Central memory CD8-positive, alpha-beta T cell (primary cell): ENCODE results near the gene DOC2B.
"Not testable (repeated sequence)": the region's sequence is repeated elsewhere in the genome, so short reads cannot be mapped to it uniquely, and the experiment has no call there.

ENCODE experiments used
- ATAC-seq: fragments of 150-1000 bp; cut with Tn5 transposase; replicated peaks from 2 replicates; pipeline ENCODE4 v1.10.0; 2022; ENCODE audit warnings: mild to moderate bottlenecking, moderate FRiP score, moderate number of reproducible peaks; ENCODE audit not compliant: poor library complexity, severe bottlenecking; ENCODE audit errors: extremely low read depth
- DNase-seq, 2 donors: peaks; one replicate each; pipeline ENCODE4 v3.0.0; 2021; ENCODE audit warnings: low spot score in 2 of 2
- H3K27ac Mint-ChIP-seq: one replicate; pipeline ENCODE4 v1.8.0; 2022; ENCODE audit warnings: low read depth, mild to moderate bottlenecking, moderate library complexity, mixed read lengths
- H3K27me3 Mint-ChIP-seq: one replicate; pipeline ENCODE4 v1.8.0; 2022; ENCODE audit warnings: mixed read lengths
- H3K36me3 Mint-ChIP-seq: one replicate; pipeline ENCODE4 v1.8.0; 2022; ENCODE audit warnings: mild to moderate bottlenecking, moderate library complexity, mixed read lengths; ENCODE audit not compliant: insufficient read depth
- H3K4me1 Mint-ChIP-seq: one replicate; pipeline ENCODE4 v1.8.0; 2022; ENCODE audit warnings: mixed read lengths
- H3K4me3 Mint-ChIP-seq: one replicate; pipeline ENCODE4 v1.8.0; 2022; ENCODE audit warnings: mild to moderate bottlenecking, moderate library complexity, mixed read lengths
- H3K9me3 Mint-ChIP-seq: one replicate; pipeline ENCODE4 v1.8.0; 2022; ENCODE audit warnings: mixed read lengths

The DOC2B gene

DNA sequence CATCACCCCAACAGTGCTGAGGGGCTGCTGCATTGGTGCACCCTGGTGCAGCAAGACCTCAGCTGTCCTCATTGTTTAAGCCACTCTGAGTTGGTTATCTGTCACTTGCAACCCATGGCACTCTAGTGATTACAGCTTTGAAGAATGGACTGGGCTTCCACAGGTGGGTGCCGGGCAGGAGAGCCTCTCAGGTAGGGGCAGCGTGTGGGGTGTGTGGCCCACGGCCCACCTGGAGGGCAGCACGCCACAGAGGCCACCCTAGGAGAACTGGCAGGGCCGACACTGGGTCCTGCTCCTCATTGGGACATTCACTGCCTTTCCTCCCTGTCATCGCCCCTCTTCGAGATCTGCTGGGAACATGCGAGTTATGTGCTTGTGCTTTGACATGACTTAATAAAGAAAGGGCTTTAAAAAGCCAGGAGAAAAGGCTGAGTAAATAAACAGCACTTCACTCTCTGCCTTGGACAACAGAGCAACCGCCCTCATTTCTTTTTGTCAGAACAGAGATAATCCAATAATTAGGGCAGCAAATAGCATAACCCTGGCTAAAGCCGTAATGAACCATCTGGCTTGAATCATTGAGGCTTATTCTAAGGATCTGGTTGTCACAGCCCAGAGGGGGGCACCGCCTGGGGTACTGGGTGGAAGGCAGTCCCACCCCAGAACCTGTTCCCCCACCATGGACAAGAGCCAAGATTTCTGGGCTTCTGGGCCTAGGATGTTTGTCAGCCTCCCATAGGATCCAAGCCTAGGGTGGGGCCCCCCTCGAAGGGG is 3.0 kb downstream of the DOC2B start:
- Mint-ChIP-seq H3K27ac (no peak overlapping the region), H3K4me1 (no peaks in the 10 kb centered on the region), H3K27me3 (peaks cover 44% of the 10 kb centered on the region)

DNA sequence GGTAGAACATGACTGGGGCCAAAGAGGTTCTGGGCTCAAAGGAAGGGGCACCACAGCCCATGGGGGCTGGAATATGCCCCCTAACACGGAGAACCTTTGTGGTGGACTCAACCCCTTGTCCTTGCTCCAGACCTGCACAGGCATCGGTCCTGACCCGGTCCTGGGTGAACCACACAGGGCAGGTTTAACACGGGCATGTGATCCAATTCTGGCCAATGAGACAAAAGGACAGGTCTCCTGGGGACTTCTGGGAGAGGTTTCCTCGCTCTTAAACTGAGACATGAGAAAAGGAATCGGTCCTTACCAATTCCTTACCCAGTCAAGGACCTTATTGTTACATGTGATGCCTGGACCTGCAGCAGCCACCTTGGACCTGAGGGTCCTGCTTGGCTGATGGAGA is 3.7 kb downstream of the DOC2B start:
- H3K36me3 Mint-ChIP-seq = no peaks in the 10 kb centered on the region
- no peaks in the 10 kb centered on the region for H3K4me1 Mint-ChIP-seq
- DNase-seq = no peak
- no peak overlapping the region for H3K27ac Mint-ChIP-seq
- H3K4me3 Mint-ChIP-seq = no peak overlapping the region
- no peaks in the 10 kb centered on the region for H3K9me3 Mint-ChIP-seq
- peaks cover 37% of the 10 kb centered on the region for H3K27me3 Mint-ChIP-seq
- ATAC-seq = no peak

More for the DNA sequence above, 3.0 kb downstream of the DOC2B start:
- no peak overlapping the region for H3K4me3 Mint-ChIP-seq
- no peak for DNase-seq
- no peaks in the 10 kb centered on the region for H3K36me3 Mint-ChIP-seq
- no peaks in the 10 kb centered on the region for H3K9me3 Mint-ChIP-seq
- no peak for ATAC-seq

DNA sequence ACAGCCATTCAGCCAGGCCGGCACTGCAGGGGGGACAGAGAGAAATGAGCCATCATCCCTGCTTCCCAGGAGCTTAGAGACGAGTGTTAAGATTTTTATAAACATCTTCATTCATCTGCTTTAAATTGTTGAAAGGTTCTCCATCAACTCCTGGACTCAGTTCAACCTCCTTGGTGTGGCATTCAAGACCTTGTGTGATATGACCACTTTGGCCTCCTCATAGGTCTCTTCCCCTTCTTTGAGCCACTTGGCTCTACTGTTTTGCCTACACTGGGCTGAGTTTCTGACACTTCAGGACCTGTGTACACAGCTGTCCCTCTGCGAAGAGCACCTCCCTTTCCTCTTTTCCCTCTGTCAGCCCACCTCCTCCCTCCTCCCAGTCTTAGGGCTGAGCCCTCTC is 4.3 kb downstream of the DOC2B start:
- no peak overlapping the region for H3K27ac Mint-ChIP-seq
- no peak for ATAC-seq
- DNase-seq = no peak
- H3K4me3 Mint-ChIP-seq = no peak overlapping the region
- H3K9me3 Mint-ChIP-seq = no peaks in the 10 kb centered on the region
- H3K27me3 Mint-ChIP-seq = peaks cover 31% of the 10 kb centered on the region
- no peaks in the 10 kb centered on the region for H3K4me1 Mint-ChIP-seq
- no peaks in the 10 kb centered on the region for H3K36me3 Mint-ChIP-seq

DNA sequence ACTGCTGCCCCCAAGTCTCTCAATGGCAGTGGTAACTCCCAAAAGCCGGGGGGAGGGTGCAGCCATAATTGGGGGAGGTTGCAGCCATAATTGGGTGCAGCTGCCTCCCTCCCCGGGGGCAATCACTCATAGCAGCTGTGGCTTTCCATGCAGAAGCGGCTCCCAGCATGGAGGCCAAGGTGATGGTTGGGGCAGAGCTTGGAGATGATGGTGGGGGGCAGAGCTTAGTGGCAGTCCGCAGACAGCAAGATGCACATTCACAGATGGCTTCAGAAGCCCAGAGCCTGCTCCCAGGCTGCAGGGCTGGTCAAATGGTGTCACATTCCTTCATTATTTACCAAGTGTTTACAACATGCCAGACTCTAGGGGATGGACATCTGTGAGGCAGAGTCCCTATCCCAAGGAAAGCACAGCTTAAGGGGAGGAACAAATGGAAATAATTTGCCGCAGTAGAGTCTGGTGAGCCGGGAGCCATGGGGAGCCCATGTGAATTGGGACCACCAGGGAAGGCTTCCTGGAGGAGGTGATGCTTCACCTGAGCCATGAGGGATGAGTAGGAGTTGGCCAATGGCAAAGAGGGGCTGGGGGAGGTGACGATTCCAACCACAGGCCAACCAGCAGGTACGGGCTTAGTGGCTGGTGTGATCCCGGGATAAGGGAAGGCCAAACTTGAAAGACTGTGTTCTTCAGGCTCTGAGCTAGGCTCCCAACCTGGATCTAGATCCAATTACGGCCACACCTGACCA is 8.1 kb downstream of the DOC2B start:
- Mint-ChIP-seq H3K4me1 (no peaks in the 10 kb centered on the region), H3K27ac (no peak overlapping the region), H3K27me3 (peaks cover 14% of the 10 kb centered on the region), H3K4me3 (no peak overlapping the region), H3K9me3 (no peaks in the 10 kb centered on the region), H3K36me3 (no peaks in the 10 kb centered on the region)
- DNase-seq = no peak
- ATAC-seq = no peak

DNA sequence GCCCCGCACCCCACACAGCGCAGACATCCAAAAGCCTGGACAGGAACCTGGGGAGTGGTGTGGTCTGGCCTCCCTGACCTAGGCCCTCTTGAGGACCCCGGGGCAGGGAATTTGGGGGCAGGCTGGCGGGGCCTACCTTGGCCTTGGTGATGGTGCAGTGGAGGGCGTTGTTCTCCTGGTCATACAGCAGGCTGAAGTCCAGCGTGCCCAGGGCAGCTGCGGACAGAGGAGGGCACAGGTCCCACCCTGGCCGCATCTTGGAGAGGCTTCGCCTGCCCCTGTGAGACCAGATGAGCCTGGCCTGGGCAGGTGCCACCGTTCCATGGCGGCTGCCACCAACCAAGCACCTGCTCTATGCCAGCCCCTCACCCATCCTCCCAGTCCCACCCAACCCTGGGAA is 9.0 kb downstream of the DOC2B start:
- H3K27me3 Mint-ChIP-seq = peaks cover 4% of the 10 kb centered on the region
- DNase-seq = no peak
- H3K27ac Mint-ChIP-seq = no peak overlapping the region
- H3K4me3 Mint-ChIP-seq = no peak overlapping the region
- no peak for ATAC-seq
- no peaks in the 10 kb centered on the region for H3K36me3 Mint-ChIP-seq
- no peaks in the 10 kb centered on the region for H3K4me1 Mint-ChIP-seq
- no peaks in the 10 kb centered on the region for H3K9me3 Mint-ChIP-seq

DNA sequence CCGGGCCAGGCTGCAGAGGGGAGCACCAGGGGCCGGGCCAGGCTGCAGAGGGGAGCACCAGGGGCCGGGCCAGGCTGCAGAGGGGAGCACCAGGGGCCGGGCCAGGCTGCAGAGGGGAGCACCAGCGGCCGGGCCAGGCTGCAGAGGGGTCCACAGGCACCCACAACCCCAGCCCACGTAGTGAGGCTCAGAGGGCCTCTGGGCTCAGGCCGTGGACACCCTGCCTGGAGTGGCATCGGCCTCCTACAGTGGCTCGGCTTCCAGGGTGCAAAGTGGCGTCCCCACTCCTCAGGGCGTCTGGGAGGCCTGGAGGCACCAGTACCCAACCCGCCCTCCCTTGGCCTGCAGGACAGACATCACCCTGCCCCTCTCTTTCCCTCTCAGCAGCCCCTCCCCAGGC is 9.6 kb downstream of the DOC2B start:
- no peak for DNase-seq
- no peaks in the 10 kb centered on the region for H3K4me1 Mint-ChIP-seq
- no peak for ATAC-seq
- H3K9me3 Mint-ChIP-seq = no peaks in the 10 kb centered on the region
- H3K4me3 Mint-ChIP-seq = no peak overlapping the region
- H3K27ac Mint-ChIP-seq = no peak overlapping the region
- H3K36me3 Mint-ChIP-seq = no peaks in the 10 kb centered on the region
- H3K27me3 Mint-ChIP-seq = no peaks in the 10 kb centered on the region

DNA sequence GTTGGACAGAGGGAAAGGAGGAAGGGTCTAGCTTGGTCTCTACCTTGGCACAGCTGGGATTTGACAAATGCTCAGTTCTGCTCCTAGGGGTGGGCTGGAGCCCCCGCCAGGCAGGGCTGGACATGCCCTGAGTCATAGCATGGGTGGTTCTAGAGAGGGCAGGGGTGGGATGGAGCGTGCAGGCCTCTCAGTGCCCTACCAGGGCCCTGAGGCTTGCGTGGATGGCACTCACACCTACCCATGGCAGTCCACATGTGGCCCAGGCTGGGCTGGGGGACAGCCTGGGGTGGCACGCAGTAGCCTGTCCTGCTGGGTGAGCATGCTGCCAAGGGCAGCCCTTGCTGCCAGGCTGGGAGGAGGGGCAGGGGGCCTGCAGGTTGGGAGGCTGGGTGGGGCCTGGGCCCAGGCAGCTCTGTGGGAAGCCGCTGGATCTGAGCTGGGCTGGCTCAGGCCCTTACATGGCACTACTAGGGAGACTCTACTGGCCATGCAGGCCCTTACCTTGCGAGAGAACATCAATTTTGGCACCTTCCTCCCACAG is 11.2 kb downstream of the DOC2B start:
- Mint-ChIP-seq H3K4me3 (no peak overlapping the region), H3K4me1 (no peaks in the 10 kb centered on the region), H3K27me3 (no peaks in the 10 kb centered on the region), H3K27ac (no peak overlapping the region), H3K36me3 (no peaks in the 10 kb centered on the region), H3K9me3 (no peaks in the 10 kb centered on the region)
- ATAC-seq (no peak), DNase-seq (no peak)

DNA sequence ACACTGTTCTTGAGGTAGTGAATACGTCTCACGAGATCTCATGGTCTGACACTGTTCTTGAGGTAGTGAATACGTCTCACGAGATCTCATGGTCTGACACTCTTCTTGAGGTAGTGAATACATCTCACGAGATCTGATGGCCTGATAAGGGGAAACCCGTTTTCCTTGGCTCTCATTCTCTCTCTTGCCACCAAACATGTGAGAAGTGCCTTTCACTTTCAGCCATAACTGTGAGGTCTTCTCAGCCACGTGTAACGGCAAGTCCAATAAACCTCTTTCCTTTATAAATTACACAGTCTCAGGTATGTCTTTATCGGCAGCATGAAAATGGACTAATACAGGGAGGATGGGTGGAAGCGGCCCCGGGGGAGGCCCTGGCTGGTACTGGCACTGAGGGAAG is 12.8 kb downstream of the DOC2B start:
- H3K27me3 Mint-ChIP-seq, H3K27ac Mint-ChIP-seq, H3K36me3 Mint-ChIP-seq, DNase-seq, ATAC-seq, H3K4me1 Mint-ChIP-seq, H3K4me3 Mint-ChIP-seq, H3K9me3 Mint-ChIP-seq: not testable (repeated sequence)

DNA sequence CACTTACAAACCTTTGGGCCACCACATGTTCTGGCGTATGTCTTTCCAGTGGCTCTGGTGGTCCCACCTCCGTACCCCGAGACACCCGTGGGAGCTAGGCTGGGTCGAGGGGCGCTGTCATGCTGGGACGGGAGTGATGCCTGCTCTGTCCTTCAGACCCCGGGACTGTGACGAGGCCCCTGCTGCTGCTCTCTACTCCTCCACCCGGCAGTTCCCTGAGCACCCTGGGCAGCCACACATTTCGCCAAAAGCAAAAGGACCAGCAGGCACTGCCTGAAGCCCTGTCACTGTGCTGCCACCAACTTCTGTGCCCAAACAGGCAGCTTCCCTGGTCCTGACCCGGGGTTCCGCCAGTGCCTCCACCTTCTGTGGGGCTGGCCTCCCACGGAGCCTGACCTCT is 15.5 kb downstream of the DOC2B start:
- DNase-seq (no peak), ATAC-seq (no peak)
- Mint-ChIP-seq H3K36me3 (peaks cover 3% of the 10 kb centered on the region), H3K9me3 (no peaks in the 10 kb centered on the region), H3K4me1 (no peaks in the 10 kb centered on the region), H3K27ac (no peak overlapping the region), H3K27me3 (peaks cover 32% of the 10 kb centered on the region), H3K4me3 (no peak overlapping the region)

DNA sequence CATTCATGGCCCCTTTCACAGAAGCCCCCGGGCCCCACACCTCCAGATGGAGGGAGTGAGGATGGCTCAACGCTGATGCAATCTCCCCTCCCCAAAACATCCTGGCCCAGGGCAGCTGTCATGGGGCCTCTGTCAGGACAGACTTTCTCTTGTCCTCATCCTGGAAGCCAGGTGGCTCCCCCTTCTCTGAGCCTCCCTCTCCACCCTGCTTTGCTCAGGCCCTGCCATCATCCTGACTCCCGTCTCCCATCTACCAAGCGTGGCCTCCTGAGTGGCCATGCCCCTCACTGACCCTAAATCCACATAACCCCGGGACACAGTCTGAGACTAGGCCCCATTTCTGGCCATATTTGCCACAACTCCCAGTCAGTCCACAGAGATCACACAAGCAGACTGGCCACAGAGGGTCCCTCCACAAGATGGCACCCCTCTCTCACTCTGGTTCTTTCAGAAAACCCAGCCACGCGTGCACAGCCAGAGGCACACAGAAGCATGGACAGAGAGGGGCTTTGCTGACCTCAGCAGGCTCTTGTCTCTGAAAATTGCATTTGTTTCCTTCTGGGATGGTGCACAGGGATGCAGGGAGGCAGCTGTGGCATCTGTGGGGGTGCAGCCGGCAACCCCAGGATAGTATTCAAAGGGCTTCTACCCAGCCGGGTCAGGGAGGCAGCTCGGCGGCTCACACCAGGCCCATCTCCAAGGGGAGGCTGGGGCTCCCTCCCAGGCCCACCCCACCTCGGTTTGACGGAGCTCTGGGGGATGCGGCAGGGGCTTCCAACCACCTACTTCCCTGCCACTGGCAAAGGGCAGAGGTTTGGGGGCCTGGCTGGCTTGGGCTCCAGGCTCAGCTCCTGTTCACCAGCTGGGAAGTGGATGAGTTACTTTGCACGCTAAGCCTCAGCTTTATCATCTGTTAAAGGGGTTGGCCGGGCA is 16.9 kb downstream of the DOC2B start:
- DNase-seq = no peak
- ATAC-seq = no peak
- Mint-ChIP-seq H3K9me3 (no peaks in the 10 kb centered on the region), H3K4me3 (no peak overlapping the region), H3K27ac (no peak overlapping the region), H3K4me1 (no peaks in the 10 kb centered on the region), H3K27me3 (peaks cover 34% of the 10 kb centered on the region), H3K36me3 (peaks cover 3% of the 10 kb centered on the region)

DNA sequence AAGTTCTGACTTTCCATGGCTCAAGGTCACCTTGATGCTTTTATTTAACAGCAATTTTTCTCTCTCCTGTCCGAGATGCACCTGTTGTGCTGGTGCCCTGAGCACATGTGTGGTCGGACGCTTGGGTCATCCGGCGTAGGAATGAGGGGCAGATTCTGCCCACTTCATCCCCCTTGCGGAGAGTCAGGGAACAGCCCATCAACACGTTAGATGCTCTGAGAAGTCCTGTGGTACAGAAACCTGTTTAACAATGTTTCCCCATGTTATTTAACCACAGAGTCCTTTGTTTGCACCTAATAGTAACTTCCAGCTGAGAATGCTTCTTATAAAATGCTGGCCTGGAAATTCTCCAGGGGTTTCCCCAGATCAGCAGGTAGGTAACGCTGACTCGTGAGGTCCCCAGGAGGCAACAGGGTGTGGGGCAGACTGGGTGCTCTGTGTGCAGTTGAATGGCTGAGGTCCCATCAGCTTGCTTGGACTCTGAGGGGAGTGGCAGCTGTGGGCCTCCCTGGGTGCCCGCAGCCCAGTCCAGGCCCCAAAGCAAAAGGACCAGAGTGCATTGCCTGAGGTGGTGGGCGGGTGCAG is 17.8 kb downstream of the DOC2B start:
- H3K4me3 Mint-ChIP-seq = no peak overlapping the region
- H3K4me1 Mint-ChIP-seq = no peaks in the 10 kb centered on the region
- peaks cover 3% of the 10 kb centered on the region for H3K36me3 Mint-ChIP-seq
- peaks cover 34% of the 10 kb centered on the region for H3K27me3 Mint-ChIP-seq
- no peak for ATAC-seq
- no peaks in the 10 kb centered on the region for H3K9me3 Mint-ChIP-seq
- no peak overlapping the region for H3K27ac Mint-ChIP-seq
- no peak for DNase-seq

DNA sequence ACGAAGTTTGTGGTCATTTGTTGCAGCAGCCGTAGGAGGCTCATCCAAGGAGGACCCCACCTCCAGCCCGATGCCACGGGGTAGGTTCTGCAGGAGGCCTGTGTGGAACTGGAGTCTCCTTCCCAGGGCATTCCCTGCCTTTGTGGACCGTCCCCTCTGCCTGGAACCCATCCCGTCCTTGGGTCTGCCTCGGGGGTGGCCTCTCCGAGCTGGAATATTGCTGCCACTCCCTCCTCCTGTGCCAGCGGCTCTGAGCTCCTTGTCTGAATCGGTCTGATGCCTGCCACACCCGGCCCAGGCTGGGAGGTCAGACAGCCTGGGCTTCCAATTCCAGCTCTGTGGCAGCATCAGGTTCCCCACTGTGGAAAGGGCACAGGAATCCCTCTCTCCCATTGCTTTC is 18.8 kb downstream of the DOC2B start:
- no peaks in the 10 kb centered on the region for H3K4me1 Mint-ChIP-seq
- H3K36me3 Mint-ChIP-seq = peaks cover 3% of the 10 kb centered on the region
- no peak for DNase-seq
- no peak overlapping the region for H3K4me3 Mint-ChIP-seq
- H3K27me3 Mint-ChIP-seq = peaks cover 34% of the 10 kb centered on the region
- no peak for ATAC-seq
- H3K27ac Mint-ChIP-seq = no peak overlapping the region
- H3K9me3 Mint-ChIP-seq = no peaks in the 10 kb centered on the region
